GM21367 (cell line): ENCODE results near the gene ZNF750.

Experiments used
- ATAC-seq: cut with Tn5 transposase; IDR thresholded peaks from one replicate; pipeline ENCODE4 v1.9.1; 2021; ENCODE audit not compliant: unreplicated experiment

ZNF750 gene

DNA sequence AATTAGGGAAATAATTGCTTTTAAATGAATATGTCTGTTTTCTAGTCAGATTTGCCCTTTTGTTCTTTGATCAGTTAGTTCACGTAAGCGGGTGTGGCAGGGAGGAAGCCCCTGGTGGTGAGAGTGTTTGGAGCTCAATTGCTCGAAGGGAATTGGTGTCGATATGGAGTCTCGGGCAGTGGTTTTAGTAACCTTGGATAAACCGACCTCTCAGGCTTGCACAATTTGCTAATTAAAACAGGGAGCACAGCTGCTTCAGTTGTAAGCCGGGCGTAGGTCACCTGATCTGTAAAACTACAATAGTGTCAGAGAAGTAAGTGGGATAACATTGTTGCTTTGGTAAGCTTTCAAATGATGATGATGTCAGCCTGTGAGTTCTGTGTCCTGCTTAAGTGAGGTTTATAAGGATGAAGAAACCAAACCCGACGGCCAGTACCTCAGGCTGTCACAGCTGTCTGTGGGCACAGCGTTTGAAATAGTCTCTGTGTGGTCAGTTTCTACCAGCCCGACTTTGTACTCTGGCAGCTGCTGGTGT, 2.9 kb downstream of the ZNF750 start:
- no peak for ATAC-seq

DNA sequence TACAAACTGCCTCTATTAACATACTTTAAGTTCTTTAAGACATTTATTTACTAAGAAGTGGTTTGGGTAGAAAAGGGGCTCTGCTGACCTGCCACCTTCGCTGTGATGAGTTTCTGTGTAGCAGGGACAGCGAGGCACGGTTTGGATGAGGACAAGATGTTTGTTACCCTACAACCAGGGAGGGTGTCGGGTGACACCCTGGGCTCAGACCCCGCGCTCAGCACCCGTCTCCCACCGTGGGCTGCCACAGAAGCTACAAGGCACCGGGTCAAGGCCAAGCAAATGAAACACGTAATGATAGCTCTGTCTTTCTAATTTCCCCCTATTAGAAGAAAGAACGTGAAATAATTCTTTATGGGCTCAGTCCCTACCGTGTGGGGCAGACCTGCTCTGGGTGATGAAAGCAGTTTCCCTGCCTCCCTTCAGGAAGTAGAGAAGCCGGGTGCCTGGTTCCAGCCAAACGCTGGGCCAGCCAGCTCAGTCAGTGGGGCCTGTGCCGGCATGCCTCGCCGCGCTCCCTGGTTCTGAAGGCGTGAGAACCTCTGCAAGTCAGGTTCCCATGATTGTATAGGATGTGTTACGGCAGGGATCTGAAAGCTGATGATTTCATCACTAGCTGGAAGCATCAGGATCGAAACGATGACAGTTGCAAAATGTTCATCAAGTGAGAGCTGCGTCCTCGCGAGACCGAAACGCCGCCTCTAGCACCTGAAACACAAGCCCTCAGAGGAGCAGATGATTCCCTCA, 3.9 kb downstream of the ZNF750 start:
- ATAC-seq: no peak

DNA sequence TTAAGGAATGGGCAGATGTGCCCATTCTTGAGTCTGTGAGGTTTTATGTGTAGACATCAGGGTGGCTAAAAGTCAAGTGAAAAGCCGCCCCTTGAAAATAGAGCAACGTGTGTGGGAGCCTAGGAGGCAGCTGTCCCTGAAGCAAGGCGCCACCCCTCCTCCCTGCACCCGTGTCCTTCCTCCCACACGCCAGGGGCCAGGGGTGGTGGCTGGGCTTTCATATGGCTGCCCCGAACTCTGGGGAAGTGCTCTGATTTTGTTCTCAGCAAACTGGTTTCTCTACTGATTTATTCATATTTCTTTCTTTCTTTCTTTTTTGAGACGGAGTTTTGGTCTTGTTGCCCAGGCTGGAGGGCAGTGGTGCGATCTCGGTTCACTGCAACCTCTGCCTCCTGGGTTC, 4.7 kb downstream of the ZNF750 start:
- ATAC-seq: no peak

GRCh38 chr17:82832881-82833475, 6.8 kb downstream of the ZNF750 start:
- no peak for ATAC-seq

DNA sequence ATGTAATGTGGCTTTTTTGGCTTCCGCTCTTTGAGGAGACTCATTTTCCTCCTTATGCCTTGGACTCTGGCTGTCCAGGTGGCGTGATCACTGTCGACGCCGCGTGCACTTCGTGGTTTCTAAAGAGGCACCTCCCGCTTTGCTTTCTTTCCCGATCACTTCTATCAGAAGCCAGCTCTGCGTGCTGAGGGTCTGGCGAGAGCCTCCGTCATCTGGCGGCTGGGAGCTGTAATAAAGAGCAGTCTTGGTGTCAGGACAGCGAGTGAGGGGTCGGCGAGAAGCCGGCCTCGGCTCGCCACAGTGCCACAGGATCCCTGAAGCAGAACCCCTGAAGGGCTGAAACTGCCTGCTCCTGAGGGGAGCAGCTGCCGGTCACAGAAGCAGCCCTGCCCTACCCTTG, 7.4 kb downstream of the ZNF750 start:
- no peak for ATAC-seq

DNA sequence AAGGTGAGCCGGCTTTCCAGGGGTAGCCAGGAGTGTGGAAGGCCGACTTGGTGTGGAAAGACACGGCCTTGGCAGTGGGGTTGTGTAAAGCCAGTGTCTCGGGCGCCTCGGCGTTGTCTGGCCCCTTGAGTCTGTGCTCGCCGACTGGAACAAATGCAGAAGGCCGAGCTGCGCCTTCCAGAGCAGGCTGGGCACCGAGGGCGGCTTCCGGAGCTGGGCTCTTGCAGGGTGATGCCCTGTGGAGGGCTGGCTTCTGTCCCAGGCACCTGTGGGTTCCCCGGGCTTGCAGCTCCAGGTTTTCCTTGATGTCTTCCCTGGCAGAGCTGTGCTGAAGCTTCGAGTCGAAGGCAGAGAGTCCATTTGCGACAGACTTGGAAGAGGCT, 8.0 kb downstream of the ZNF750 start:
- no peak for ATAC-seq

GRCh38 chr17:82831041-82831817, 8.6 kb downstream of the ZNF750 start:
- ATAC-seq: no peak

DNA sequence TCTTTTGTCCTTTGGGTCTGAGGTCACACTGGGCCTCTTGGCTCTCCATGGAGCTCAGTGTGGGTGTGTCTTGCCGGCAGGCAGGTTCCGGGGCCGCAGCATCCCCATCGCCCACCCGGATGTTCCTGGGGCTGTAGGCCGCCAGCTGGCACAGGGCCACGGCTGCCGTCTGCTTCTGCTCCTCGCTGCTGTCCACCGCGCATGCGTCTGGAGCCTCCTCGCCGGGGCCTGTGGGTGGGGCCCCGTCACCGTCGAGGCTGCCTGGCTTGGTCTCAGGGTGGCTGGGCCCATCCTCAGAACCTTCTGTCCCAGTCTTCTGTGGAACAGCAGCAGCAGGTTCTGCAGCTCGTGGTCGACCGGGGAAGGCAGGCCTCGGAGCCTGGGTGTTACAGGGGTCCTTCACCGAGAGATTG, 9.6 kb downstream of the ZNF750 start:
- no peak for ATAC-seq

DNA sequence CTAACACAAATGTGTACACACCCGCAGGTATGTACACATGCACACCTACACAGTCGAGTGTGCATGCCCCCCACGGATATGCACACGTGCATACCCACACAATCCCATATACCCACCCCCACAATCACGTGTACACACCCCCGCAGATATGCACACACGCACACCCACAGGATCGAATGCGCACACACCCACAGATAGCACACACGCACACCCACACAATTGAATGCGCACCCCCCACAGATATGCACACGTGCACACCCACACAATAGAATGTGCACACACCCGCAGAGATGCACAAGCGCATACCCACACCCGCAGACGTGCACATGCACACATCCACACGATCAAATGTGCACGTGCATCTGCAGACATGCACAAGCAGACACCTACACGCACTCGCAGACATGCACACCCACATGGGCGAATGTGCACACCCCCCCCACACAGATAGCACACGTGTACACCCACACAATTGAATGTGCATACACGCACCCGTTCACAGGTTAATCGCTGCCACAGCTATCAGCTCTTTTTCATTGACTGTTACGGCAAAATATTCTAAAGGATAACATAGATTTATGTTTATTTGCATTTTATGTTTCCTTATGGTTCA, 10.8 kb downstream of the ZNF750 start:
- no peak for ATAC-seq

GRCh38 chr17:82826956-82827355, 12.9 kb downstream of the ZNF750 start:
- ATAC-seq: no peak

DNA sequence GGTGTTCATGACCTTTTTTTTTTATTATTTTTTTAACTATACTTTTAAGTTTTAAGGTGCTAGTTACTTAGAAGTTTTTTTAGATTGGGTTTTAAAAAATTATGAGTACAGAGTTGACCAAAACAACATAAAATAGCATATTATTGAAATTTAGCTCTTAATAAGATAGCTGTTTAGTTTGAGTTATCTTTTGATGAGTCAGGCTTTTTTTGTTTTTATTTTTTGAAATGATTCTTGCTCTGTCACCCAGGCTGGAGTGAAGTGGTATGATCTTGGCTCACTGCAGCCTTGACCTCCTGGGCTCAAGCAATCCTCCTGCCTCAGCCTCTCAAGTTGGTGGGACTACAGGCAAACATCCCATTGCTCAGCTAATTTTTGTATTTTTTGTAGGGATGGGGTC, 13.6 kb downstream of the ZNF750 start:
- ATAC-seq: no peak

DNA sequence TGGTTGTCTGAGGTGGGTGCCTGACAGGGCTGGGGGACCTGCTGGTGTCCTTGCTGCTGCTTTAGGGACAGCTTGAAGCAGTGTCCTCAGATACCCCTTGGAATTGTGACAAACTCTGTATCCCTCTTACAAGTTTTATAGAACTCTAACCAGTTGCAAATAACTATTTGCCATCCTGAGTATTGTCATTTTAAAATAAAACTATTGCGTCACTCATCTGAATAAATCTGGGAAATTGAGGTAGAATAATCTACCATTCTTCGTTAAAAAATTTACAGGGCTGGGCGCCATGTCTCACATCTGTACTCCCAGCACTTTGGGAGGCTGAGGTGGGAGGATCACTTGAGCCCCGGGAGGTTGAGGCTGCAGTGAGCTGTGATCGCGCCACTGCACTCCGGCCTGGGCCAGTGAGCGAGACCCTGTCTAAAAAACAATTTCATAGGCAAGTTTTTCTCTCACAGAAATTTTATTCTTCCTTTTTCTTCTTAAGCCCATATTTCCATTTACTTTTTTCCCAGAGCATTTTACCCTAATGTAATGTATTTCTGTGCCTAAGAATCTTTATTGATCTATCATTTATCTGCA, 14.2 kb downstream of the ZNF750 start:
- ATAC-seq: no peak

GRCh38 chr17:82823004-82823403, 16.8 kb downstream of the ZNF750 start:
- no peak for ATAC-seq

DNA sequence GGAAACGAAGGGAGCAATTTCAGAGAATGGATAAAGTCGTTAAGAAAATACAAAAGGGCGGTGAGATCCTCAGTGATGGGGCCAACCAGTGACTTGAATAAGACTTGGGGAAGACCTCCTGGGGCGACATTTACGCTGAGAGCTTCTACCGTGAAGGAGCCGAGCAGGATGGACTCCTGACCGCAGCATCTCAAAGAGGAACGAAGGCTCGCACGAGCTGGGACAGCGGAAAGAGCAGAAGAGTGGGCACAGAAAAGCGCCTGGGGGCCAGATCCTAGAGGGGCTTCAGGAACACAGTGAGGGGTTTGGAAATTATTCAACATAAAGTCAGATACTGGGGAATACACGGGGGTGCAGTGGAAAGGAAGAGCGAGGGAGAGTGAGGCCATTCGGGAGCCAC, 17.5 kb downstream of the ZNF750 start:
- no peak for ATAC-seq

- ATAC-seq: no peak
These were observed 18.3 kb downstream of the ZNF750 start for GRCh38 chr17:82821554-82821953.

- no peak for ATAC-seq
These were observed 19.3 kb downstream of the ZNF750 start for GRCh38 chr17:82820278-82821251.

GRCh38 chr17:82817947-82818346, 21.9 kb downstream of the ZNF750 start:
- no peak for ATAC-seq

GRCh38 chr17:82816358-82816757, 23.5 kb downstream of the ZNF750 start:
- no peak for ATAC-seq

DNA sequence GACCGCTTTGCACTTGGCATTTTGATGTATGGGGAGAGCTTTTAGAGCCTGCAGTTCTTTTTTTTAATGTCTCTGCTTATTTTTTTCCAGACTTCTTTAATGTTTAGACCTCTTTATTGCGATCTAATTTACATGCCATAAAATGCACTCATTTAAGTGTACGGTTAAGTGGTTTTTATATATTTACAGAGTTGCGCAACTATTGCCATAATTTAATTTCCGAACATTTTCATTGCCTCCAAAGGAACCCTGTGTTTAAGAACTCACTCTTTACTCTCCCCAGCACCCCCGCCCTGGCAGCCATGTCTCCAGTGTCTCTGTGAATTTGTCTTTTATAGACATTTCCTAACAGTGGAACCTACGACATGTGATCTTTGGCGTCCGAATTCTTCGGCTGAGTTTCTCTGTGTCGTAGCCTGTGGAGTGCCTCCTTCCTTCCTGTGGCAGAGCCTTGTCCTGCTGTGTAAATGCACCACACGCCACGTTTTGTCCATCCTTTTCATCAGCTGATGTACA, 24.0 kb downstream of the ZNF750 start:
- no peak for ATAC-seq

GRCh38 chr17:82815354-82815753, 24.5 kb downstream of the ZNF750 start:
- no peak for ATAC-seq
